ENCODE measurements around the gene FBF1.

DNA sequence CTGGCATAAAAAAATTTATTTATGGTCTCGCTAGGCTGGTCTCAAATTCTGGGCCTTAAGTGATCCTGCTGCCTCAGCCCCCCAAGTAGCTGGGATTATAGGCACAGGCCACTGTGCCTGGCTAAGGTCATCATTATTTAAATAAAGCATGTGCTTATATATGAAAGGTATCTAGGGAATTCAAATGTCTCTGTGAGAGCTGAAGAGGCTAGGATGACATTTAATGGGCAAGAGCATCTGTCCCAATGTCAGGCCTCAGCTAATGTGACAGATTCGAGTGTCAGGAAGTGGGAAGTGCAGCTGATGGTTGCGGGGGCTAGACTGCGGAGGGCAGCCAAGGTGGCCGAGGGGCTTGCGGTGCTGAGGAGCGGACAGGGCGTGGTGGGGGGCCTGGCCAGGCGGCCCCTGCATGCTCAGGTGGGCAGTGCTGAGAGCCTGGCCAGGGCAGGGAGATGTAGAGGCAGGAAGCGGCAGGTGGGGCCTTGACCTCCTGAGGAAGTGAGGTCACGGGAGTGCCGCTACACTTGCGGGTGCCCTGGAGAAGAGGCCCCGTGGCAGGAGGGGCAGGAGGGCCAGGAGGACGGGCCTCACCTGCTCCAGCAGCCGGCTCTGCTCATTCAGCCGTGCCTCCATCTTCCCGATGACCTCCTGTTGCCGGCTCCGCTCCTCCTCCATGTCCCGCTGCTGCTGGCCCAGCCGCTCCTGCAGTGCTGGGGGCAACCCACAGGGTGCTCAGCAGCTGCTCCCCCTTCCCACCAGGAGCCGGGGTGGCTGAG lies 23.5 kb downstream of the FBF1 start:
- TF ChIP-seq, protein P1, sequence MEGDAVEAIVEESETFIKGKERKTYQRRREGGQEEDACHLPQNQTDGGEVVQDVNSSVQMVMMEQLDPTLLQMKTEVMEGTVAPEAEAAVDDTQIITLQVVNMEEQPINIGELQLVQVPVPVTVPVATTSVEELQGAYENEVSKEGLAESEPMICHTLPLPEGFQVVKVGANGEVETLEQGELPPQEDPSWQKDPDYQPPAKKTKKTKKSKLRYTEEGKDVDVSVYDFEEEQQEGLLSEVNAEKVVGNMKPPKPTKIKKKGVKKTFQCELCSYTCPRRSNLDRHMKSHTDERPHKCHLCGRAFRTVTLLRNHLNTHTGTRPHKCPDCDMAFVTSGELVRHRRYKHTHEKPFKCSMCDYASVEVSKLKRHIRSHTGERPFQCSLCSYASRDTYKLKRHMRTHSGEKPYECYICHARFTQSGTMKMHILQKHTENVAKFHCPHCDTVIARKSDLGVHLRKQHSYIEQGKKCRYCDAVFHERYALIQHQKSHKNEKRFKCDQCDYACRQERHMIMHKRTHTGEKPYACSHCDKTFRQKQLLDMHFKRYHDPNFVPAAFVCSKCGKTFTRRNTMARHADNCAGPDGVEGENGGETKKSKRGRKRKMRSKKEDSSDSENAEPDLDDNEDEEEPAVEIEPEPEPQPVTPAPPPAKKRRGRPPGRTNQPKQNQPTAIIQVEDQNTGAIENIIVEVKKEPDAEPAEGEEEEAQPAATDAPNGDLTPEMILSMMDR (IDR thresholded peaks at IDR 0.05; ENCODE audit: insufficient read depth, low read length): no peak
- TF ChIP-seq GABPA (IDR thresholded peaks at IDR 0.05; ENCODE audit: low read depth) (no peak), POLR2AphosphoS5 (IDR thresholded peaks at IDR 0.05; ENCODE audit: low read depth) (no peak), REST (IDR thresholded peaks at IDR 0.05; ENCODE audit: insufficient replicate concordance, low read depth) (no peak), SPI1 (IDR thresholded peaks at IDR 0.05; ENCODE audit: borderline replicate concordance, low read depth) (no peak)
